ENCODE results near the gene POU3F1. TPM values are rescaled to one million over a fixed set of nuclear protein-coding genes. Genes with fewer than 3 reads are reported as not detected.

The POU3F1 gene
- total RNA-seq, 1 donor from 2014 or later = 1.2 TPM

- H3K27ac Mint-ChIP-seq (ENCODE audit: unreplicated experiment) = no peak overlapping the region
- peaks cover 22% of the 10 kb centered on the region for H3K4me1 Mint-ChIP-seq (ENCODE audit: unreplicated experiment)
- H3K36me3 Mint-ChIP-seq (ENCODE audit: low read depth, unreplicated experiment) = no peaks in the 10 kb centered on the region
- TF ChIP-seq, protein P1, sequence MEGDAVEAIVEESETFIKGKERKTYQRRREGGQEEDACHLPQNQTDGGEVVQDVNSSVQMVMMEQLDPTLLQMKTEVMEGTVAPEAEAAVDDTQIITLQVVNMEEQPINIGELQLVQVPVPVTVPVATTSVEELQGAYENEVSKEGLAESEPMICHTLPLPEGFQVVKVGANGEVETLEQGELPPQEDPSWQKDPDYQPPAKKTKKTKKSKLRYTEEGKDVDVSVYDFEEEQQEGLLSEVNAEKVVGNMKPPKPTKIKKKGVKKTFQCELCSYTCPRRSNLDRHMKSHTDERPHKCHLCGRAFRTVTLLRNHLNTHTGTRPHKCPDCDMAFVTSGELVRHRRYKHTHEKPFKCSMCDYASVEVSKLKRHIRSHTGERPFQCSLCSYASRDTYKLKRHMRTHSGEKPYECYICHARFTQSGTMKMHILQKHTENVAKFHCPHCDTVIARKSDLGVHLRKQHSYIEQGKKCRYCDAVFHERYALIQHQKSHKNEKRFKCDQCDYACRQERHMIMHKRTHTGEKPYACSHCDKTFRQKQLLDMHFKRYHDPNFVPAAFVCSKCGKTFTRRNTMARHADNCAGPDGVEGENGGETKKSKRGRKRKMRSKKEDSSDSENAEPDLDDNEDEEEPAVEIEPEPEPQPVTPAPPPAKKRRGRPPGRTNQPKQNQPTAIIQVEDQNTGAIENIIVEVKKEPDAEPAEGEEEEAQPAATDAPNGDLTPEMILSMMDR (IDR thresholded peaks at IDR 0.05; ENCODE audit: unreplicated experiment) = no peak
- H3K9me3 Mint-ChIP-seq (ENCODE audit: unreplicated experiment) = no peaks in the 10 kb centered on the region
- H3K4me3 Mint-ChIP-seq (ENCODE audit: unreplicated experiment) = no peak overlapping the region
- no peak for DNase-seq (ENCODE audit: low spot score)
- H3K27me3 Mint-ChIP-seq (ENCODE audit: unreplicated experiment) = peaks cover 6% of the 10 kb centered on the region
Measured at GRCh38 chr1:38063616-38064015, 17.0 kb upstream of the POU3F1 start.

DNA sequence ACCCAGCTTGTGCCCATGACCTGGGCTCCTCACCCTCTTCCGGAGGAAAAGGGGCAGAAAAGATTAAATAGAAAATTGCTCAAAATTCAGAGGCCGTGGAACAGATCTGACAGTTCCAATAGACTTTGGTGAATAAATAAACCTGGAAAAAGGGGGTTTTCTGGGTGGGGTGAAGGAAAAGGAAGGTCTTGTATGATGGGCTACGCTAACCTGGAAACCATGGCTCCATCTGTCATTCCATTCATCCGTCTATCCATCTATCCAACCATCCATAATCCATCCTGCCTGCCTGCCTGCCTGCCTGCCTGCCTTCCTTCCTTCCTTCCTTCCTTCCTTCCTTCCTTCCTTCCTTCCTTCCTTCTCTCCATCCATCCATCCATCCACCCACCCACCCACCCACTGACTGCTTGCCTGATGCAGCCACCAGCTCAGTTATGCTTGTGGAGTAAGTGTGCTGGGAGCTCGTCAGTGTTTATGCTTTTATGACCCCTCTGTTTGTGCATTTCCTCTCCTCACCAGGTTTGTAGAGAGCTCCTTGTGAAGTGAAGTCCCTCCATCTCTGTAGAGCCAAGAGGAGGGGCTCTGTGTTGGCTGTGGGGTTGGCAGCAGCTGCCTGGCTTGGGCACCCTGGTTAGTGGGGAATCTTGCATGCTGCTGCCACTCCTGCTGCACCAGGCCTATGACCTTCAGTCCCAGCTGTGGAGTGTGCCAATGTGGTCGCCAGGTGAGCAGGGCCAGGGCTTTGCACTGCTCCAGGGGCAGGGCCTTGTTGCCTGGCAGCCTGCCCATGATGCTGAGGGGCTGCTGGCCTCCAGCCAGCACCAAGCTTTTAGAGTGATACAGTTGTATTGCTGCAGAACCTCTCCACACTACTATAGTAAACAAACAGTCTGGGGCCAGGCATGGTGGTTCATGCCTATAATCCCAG, 16.0 kb upstream of the POU3F1 start:
- DNase-seq (ENCODE audit: low spot score) = no peak
- no peaks in the 10 kb centered on the region for H3K36me3 Mint-ChIP-seq (ENCODE audit: low read depth, unreplicated experiment)
- TF ChIP-seq, protein P1 (IDR thresholded peaks at IDR 0.05; ENCODE audit: unreplicated experiment) = no peak
- H3K27ac Mint-ChIP-seq (ENCODE audit: unreplicated experiment) = no peak overlapping the region
- H3K9me3 Mint-ChIP-seq (ENCODE audit: unreplicated experiment) = no peaks in the 10 kb centered on the region
- H3K27me3 Mint-ChIP-seq (ENCODE audit: unreplicated experiment) = peaks cover 6% of the 10 kb centered on the region
- H3K4me3 Mint-ChIP-seq (ENCODE audit: unreplicated experiment) = no peak overlapping the region
- peaks cover 24% of the 10 kb centered on the region for H3K4me1 Mint-ChIP-seq (ENCODE audit: unreplicated experiment)

DNA sequence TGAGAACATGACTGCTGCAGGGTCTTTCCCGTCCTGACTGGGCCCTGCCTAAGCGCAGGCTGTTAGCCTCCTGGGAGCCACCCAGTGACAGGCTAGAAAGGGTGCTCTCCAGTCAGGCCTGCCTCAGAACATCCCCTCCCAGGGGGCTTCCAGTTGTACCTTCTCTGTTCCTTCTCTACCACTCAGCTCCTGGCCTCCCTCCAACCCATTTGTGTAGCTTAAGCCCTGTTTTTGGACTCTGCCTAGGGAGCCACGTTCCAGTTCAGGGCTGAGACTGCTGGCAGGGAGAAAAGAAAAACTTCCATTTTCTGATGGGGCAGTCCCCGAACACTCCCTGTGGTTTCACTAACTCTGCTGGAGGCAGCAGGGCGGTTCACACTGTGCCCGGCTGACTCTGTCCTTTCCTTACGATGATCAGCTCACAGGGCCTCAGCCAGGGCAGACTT, 15.3 kb upstream of the POU3F1 start:
- no peak for DNase-seq (ENCODE audit: low spot score)
- TF ChIP-seq, protein P1 (IDR thresholded peaks at IDR 0.05; ENCODE audit: unreplicated experiment) = no peak
- Mint-ChIP-seq H3K36me3 (ENCODE audit: low read depth, unreplicated experiment) (no peaks in the 10 kb centered on the region), H3K4me1 (ENCODE audit: unreplicated experiment) (peaks cover 24% of the 10 kb centered on the region), H3K4me3 (ENCODE audit: unreplicated experiment) (no peak overlapping the region), H3K27ac (ENCODE audit: unreplicated experiment) (no peak overlapping the region), H3K9me3 (ENCODE audit: unreplicated experiment) (no peaks in the 10 kb centered on the region), H3K27me3 (ENCODE audit: unreplicated experiment) (peaks cover 6% of the 10 kb centered on the region)

DNA sequence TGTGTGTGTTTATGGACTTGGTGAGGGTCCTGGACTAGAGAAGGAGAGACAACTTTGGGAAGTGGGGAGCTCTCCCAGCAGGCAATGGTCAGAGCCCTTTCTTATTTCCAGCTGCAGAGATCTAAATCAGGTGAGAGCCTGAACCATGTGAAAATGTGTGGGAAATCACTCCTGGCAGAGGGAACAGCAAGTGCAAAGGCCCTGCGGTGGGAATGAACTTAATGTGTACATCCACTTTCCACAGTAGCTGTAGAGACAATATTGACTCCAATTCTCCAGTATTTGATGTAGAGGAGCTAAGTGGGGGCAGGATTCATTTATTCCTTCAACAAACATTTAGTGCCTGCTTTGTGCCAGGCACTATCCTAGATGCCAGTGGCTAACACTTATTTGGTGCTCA, 14.7 kb upstream of the POU3F1 start:
- no peak overlapping the region for H3K27ac Mint-ChIP-seq (ENCODE audit: unreplicated experiment)
- TF ChIP-seq, protein P1 (IDR thresholded peaks at IDR 0.05; ENCODE audit: unreplicated experiment) = no peak
- no peaks in the 10 kb centered on the region for H3K9me3 Mint-ChIP-seq (ENCODE audit: unreplicated experiment)
- H3K27me3 Mint-ChIP-seq (ENCODE audit: unreplicated experiment) = peaks cover 6% of the 10 kb centered on the region
- peaks cover 24% of the 10 kb centered on the region for H3K4me1 Mint-ChIP-seq (ENCODE audit: unreplicated experiment)
- H3K4me3 Mint-ChIP-seq (ENCODE audit: unreplicated experiment) = no peak overlapping the region
- no peaks in the 10 kb centered on the region for H3K36me3 Mint-ChIP-seq (ENCODE audit: low read depth, unreplicated experiment)
- DNase-seq (ENCODE audit: low spot score) = no peak

DNA sequence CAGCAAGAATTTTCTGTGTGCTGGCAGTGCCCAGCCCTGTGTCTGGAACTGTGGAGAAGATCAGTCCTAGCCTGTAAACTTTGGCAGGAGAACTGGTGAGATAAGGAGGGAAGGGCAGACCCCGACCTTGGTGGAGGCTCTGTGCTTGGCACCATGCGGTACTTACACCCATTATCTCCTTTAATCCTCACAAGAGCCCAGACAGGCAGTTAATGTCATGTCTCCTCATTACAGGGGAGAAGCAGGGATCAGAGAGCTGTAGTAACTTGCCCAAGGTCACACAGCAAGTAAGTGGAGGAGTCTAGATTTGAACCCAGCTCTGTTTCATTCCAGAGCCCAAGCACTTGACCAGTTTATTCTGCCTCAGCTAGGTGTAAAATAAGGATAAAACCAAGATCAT, 13.9 kb upstream of the POU3F1 start:
- peaks cover 6% of the 10 kb centered on the region for H3K27me3 Mint-ChIP-seq (ENCODE audit: unreplicated experiment)
- H3K4me3 Mint-ChIP-seq (ENCODE audit: unreplicated experiment) = no peak overlapping the region
- no peaks in the 10 kb centered on the region for H3K36me3 Mint-ChIP-seq (ENCODE audit: low read depth, unreplicated experiment)
- DNase-seq (ENCODE audit: low spot score) = no peak
- H3K4me1 Mint-ChIP-seq (ENCODE audit: unreplicated experiment) = peaks cover 25% of the 10 kb centered on the region
- TF ChIP-seq, protein P1 (IDR thresholded peaks at IDR 0.05; ENCODE audit: unreplicated experiment) = no peak
- no peaks in the 10 kb centered on the region for H3K9me3 Mint-ChIP-seq (ENCODE audit: unreplicated experiment)
- no peak overlapping the region for H3K27ac Mint-ChIP-seq (ENCODE audit: unreplicated experiment)
